Hepatocyte (in vitro differentiated cells): Measurements from ENCODE around the gene ADGRD2. TPM values are rescaled to one million over a fixed set of nuclear protein-coding genes. Genes with fewer than 3 reads are reported as not detected.

ENCODE experiments used
- DNase-seq: peaks from one replicate; pipeline ENCODE4 v3.0.0-alpha.2; 2016; ENCODE audit warnings: low spot score
- H2AFZ ChIP-seq: fragments of 200-600 bp; sonication (generic); 2 replicates; pipeline ENCODE4 v1.6.0; 2016; ENCODE audit warnings: antibody characterized with exemption, mild to moderate bottlenecking
- H3K27ac ChIP-seq: fragments of 200-600 bp; sonication (generic); 2 replicates; pipeline ENCODE4 v1.5.1; 2016; ENCODE audit warnings: mild to moderate bottlenecking
- H3K27me3 ChIP-seq: fragments of 200-600 bp; sonication (generic); 2 replicates; pipeline ENCODE4 v1.6.1; 2016
- H3K36me3 ChIP-seq: fragments of 200-600 bp; sonication (generic); replicated peaks from 2 replicates; pipeline ENCODE4 v1.5.1; 2016; ENCODE audit warnings: low read depth; ENCODE audit not compliant: insufficient read depth
- H3K4me1 ChIP-seq: fragments of 200-600 bp; sonication (generic); 2 replicates; pipeline ENCODE4 v1.5.1; 2016; ENCODE audit warnings: mild to moderate bottlenecking, moderate library complexity; ENCODE audit not compliant: insufficient read depth
- H3K4me2 ChIP-seq: fragments of 200-600 bp; sonication (generic); 2 replicates; pipeline ENCODE4 v1.6.0; 2016
- H3K4me3 ChIP-seq: fragments of 200-600 bp; sonication (generic); 2 replicates; pipeline ENCODE4 v1.5.1; 2016; ENCODE audit warnings: mild to moderate bottlenecking
- H3K79me2 ChIP-seq: fragments of 200-600 bp; sonication (generic); 2 replicates; pipeline ENCODE4 v1.6.0; 2017; ENCODE audit warnings: mild to moderate bottlenecking
- H3K9me2 ChIP-seq: fragments of 200-600 bp; sonication (generic); replicated peaks from 2 replicates; pipeline ENCODE4 v1.6.0; 2017; ENCODE audit warnings: mild to moderate bottlenecking; ENCODE audit not compliant: insufficient read depth
- H3K9me3 ChIP-seq: fragments of 200-600 bp; sonication (generic); 2 replicates; pipeline ENCODE4 v1.5.1; 2016; ENCODE audit warnings: low read depth, mild to moderate bottlenecking
- H4K20me1 ChIP-seq: fragments of 200-600 bp; sonication (generic); 2 replicates; pipeline ENCODE4 v1.6.0; 2016; ENCODE audit warnings: mild to moderate bottlenecking; ENCODE audit not compliant: insufficient read depth, poor library complexity, severe bottlenecking
- CTCF ChIP-seq: fragments of 200-600 bp; sonication (generic); IDR thresholded peaks from 2 replicates; pipeline ENCODE4 v1.5.1; 2016; ENCODE audit warnings: antibody characterized with exemption, mild to moderate bottlenecking; ENCODE audit not compliant: poor library complexity
- EZH2 ChIP-seq: fragments of 200-600 bp; sonication (generic); IDR thresholded peaks from 2 replicates; pipeline ENCODE4 v1.6.1; 2016; ENCODE audit warnings: antibody characterized with exemption, mild to moderate bottlenecking, borderline replicate concordance
- EZH2phosphoT487 ChIP-seq: fragments of 200-600 bp; sonication (generic); IDR thresholded peaks from one replicate; pipeline ENCODE4 v1.6.1; 2018; ENCODE audit warnings: antibody characterized with exemption, mild to moderate bottlenecking, low read depth, moderate library complexity; ENCODE audit not compliant: unreplicated experiment, severe bottlenecking
- WGBS: methylation state at CpG from one replicate; pipeline ENCODE4 v1.1.6; 2016; ENCODE audit warnings: low lambda C conversion rate; ENCODE audit errors: missing lambda C conversion rate; 5-methylcytosine and 5-hydroxymethylcytosine counted together
- polyA plus RNA-seq: library from polyadenylated mRNA; unstranded; fragments of >200 nt; fragmentation: Nextera tagmentation; extraction: Ambion mirVana; gene quantifications from 2 replicates; pipeline ENCODE4 v1.2.1, GENCODE V29; 2016
- total RNA-seq: library from RNA; depleted of rRNA; stranded (reverse); fragments of >200 nt; gene quantifications from 2 replicates; pipeline ENCODE4 v1.2.3, GENCODE V29; 2014

ADGRD2 gene
- total and polyA plus RNA-seq, 2 experiments from 2014 or later = not detected

- no peaks in the 10 kb centered on the region for H3K79me2 ChIP-seq
- no peak for DNase-seq
- no peaks in the 10 kb centered on the region for H4K20me1 ChIP-seq
- no peak overlapping the region for H3K27ac ChIP-seq
- TF ChIP-seq EZH2phosphoT487 (no peak), CTCF (no peak)
- no peaks in the 10 kb centered on the region for H3K4me1 ChIP-seq
- no peaks in the 10 kb centered on the region for H3K36me3 ChIP-seq
- H2AFZ ChIP-seq = no peak overlapping the region
- H3K9me2 ChIP-seq = no peaks in the 10 kb centered on the region
- no peaks in the 10 kb centered on the region for H3K9me3 ChIP-seq
- H3K4me3 ChIP-seq = no peak overlapping the region
- no peak overlapping the region for H3K4me2 ChIP-seq
- no peaks in the 10 kb centered on the region for H3K27me3 ChIP-seq
Measured at GRCh38 chr9:124442379-124442778, 7.9 kb upstream of the ADGRD2 start.

- Histone ChIP-seq H3K27me3 (no peaks in the 10 kb centered on the region), H3K79me2 (no peaks in the 10 kb centered on the region)
Measured at GRCh38 chr9:124442826-124443225, 7.4 kb upstream of the ADGRD2 start.

GRCh38 chr9:124443625-124444024 is 6.6 kb upstream of the ADGRD2 start:
- WGBS = 89% methylated on average over 2 of the region's 2 CpGs
- H3K9me3 ChIP-seq = no peaks in the 10 kb centered on the region
- H3K36me3 ChIP-seq = no peaks in the 10 kb centered on the region
- H4K20me1 ChIP-seq = no peaks in the 10 kb centered on the region
- H3K4me2 ChIP-seq = no peak overlapping the region
- H3K4me1 ChIP-seq = no peaks in the 10 kb centered on the region
- H2AFZ ChIP-seq = no peak overlapping the region
- DNase-seq = no peak
- no peak overlapping the region for H3K27ac ChIP-seq
- TF ChIP-seq CTCF = no peak
- no peak for TF ChIP-seq EZH2
- no peak for TF ChIP-seq EZH2phosphoT487
- no peak overlapping the region for H3K4me3 ChIP-seq
- no peaks in the 10 kb centered on the region for H3K9me2 ChIP-seq
- no peaks in the 10 kb centered on the region for H3K79me2 ChIP-seq
- no peaks in the 10 kb centered on the region for H3K27me3 ChIP-seq

More at GRCh38 chr9:124442826-124443225, 7.4 kb upstream of the ADGRD2 start:
- Histone ChIP-seq H3K27ac (no peak overlapping the region), H2AFZ (no peak overlapping the region), H4K20me1 (no peaks in the 10 kb centered on the region), H3K9me2 (no peaks in the 10 kb centered on the region), H3K4me1 (no peaks in the 10 kb centered on the region), H3K4me3 (no peak overlapping the region), H3K9me3 (no peaks in the 10 kb centered on the region), H3K36me3 (no peaks in the 10 kb centered on the region), H3K4me2 (no peak overlapping the region)
- DNase-seq = no peak
- TF ChIP-seq CTCF (no peak), EZH2 (no peak), EZH2phosphoT487 (no peak)
- 94% methylated on average over 3 of the region's 3 CpGs for whole genome bisulfite sequencing

GRCh38 chr9:124444166-124444565 is 6.1 kb upstream of the ADGRD2 start:
- H4K20me1 ChIP-seq = no peaks in the 10 kb centered on the region
- WGBS = 94% methylated on average over 3 of the region's 3 CpGs
- H3K4me1 ChIP-seq = no peaks in the 10 kb centered on the region
- DNase-seq = no peak
- H3K4me2 ChIP-seq = no peak overlapping the region
- no peaks in the 10 kb centered on the region for H3K9me2 ChIP-seq
- no peaks in the 10 kb centered on the region for H3K36me3 ChIP-seq
- no peak overlapping the region for H3K4me3 ChIP-seq
- H3K9me3 ChIP-seq = no peaks in the 10 kb centered on the region
- TF ChIP-seq CTCF (no peak), EZH2phosphoT487 (no peak), EZH2 (no peak)
- H3K79me2 ChIP-seq = no peaks in the 10 kb centered on the region
- H3K27ac ChIP-seq = no peak overlapping the region
- no peak overlapping the region for H2AFZ ChIP-seq
- H3K27me3 ChIP-seq = no peaks in the 10 kb centered on the region
